MM.1S (cell line): Measurements from ENCODE around the gene MAGI2.

ENCODE experiments used
- CTCF ChIP-seq: fragments of 300-600 bp; sonication (generic); IDR thresholded peaks from 2 replicates; pipeline ENCODE4 v1.5.1; 2016; ENCODE audit warnings: antibody characterized with exemption, low read length, mixed read lengths
- EZH2 ChIP-seq: fragments of 300-600 bp; sonication (generic); optimal IDR thresholded peaks from 2 replicates; pipeline ENCODE3; 2017; ENCODE audit warnings: low read depth, mild to moderate bottlenecking, antibody characterized with exemption, low read length, mixed read lengths

- TF ChIP-seq CTCF (no peak), EZH2 (no peak)
Observed at GRCh38 chr7:78635026-78635793, 818.3 kb downstream of the MAGI2 start.
